Adrenal gland (tissue), 5 donors: ENCODE data around the gene M1AP.
"Not testable (repeated sequence)": the region's sequence is repeated elsewhere in the genome, so short reads cannot be mapped to it uniquely, and the experiment has no call there.

ENCODE experiments used
- POLR2A ChIP-seq, 2 donors: fragments of 450-650 bp; IDR thresholded peaks; one replicate each; pipeline ENCODE4 v1.6.1; 2017; ENCODE audit warnings: antibody characterized with exemption in 2 of 2, mild to moderate bottlenecking in 2 of 2, moderate library complexity in 1 of 2
- TF ChIP-seq, protein P1 (sequence below), 6 experiments: fragments of 450-650 bp in 4 of 6; fragments of 200-600 bp in 2 of 6; sonication (generic) in 1 of 6; IDR thresholded peaks; 1 replicate in 5 of 6; 2 replicates in 1 of 6; pipeline versions ENCODE4 v1.5.1 to v1.8.0; 2016 to 2021; ENCODE audit warnings: antibody characterized with exemption in 6 of 6, mild to moderate bottlenecking in 2 of 6, moderate library complexity in 1 of 6
- donor health status: DM: no; HTN: no; CAD: no.

DNA sequence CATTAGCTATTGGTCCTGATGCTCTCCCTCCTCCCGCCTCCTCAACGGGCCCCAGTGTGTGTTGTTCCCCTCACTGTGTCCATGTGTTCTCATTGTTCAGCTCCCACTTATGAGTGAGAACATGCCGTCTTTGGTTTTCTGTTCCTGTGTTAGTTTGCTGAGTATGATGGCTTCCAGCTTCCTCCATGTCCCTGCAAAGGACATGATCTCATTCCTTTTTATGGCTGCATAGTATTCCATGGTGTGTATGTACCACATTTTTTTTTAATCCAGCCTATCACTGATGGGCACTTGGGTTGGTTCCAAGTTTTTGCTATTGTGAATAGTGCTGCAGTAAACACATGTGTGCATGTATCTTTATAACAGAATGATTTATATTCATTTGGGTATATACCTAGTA is 17.7 kb downstream of the M1AP start:
- TF ChIP-seq, protein P1, sequence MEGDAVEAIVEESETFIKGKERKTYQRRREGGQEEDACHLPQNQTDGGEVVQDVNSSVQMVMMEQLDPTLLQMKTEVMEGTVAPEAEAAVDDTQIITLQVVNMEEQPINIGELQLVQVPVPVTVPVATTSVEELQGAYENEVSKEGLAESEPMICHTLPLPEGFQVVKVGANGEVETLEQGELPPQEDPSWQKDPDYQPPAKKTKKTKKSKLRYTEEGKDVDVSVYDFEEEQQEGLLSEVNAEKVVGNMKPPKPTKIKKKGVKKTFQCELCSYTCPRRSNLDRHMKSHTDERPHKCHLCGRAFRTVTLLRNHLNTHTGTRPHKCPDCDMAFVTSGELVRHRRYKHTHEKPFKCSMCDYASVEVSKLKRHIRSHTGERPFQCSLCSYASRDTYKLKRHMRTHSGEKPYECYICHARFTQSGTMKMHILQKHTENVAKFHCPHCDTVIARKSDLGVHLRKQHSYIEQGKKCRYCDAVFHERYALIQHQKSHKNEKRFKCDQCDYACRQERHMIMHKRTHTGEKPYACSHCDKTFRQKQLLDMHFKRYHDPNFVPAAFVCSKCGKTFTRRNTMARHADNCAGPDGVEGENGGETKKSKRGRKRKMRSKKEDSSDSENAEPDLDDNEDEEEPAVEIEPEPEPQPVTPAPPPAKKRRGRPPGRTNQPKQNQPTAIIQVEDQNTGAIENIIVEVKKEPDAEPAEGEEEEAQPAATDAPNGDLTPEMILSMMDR (IDR thresholded peaks at IDR 0.05) = not testable (repeated sequence)
- not testable (repeated sequence) for TF ChIP-seq POLR2A (IDR thresholded peaks at IDR 0.05)
